CD14-positive monocyte (primary cell): Measurements from ENCODE around the gene INKA1. TPM values are rescaled to one million over a fixed set of nuclear protein-coding genes. Genes with fewer than 3 reads are reported as not detected.

ENCODE experiments used
- DNase-seq, 3 donors: peaks; one replicate each; pipeline ENCODE4 v3.0.0-alpha.2; 2011 to 2022
- H2AFZ ChIP-seq: 2 replicates; pipeline ENCODE4 v1.6.0; 2012; ENCODE audit warnings: mild to moderate bottlenecking, low read depth, low read length, inconsistent platforms; ENCODE audit not compliant: insufficient read depth, poor library complexity, severe bottlenecking
- H3K27ac ChIP-seq, 2 donors: 1 replicate in 1 of 2; 2 replicates in 1 of 2; pipeline ENCODE4 v1.5.1; 2012 to 2013; ENCODE audit warnings: low read length in 2 of 2, control low read depth in 1 of 2, inconsistent platforms in 1 of 2, low read depth in 1 of 2, mild to moderate bottlenecking in 1 of 2
- H3K27me3 ChIP-seq, 2 donors: one replicate each; pipeline versions ENCODE4 v1.6.0 to v1.6.1; 2011 to 2013; ENCODE audit warnings: low read length in 2 of 2; ENCODE audit not compliant: control insufficient read depth in 2 of 2, insufficient read depth in 2 of 2
- H3K36me3 ChIP-seq, 2 donors: replicated peaks in 1 of 2; 1 replicate in 1 of 2; 2 replicates in 1 of 2; pipeline versions ENCODE4 v1.5.1 to v1.6.1; 2012 to 2013; ENCODE audit warnings: low read length in 2 of 2, control low read depth in 1 of 2, inconsistent platforms in 1 of 2, mild to moderate bottlenecking in 1 of 2; ENCODE audit not compliant: insufficient read depth in 2 of 2, control insufficient read depth in 1 of 2
- H3K4me1 ChIP-seq, 2 donors: 1 replicate in 1 of 2; 2 replicates in 1 of 2; pipeline versions ENCODE4 v1.5.1 to v1.6.1; 2012 to 2013; ENCODE audit warnings: low read length in 2 of 2, control low read depth in 1 of 2, inconsistent platforms in 1 of 2, mild to moderate bottlenecking in 1 of 2, moderate library complexity in 1 of 2; ENCODE audit not compliant: insufficient read depth in 2 of 2, control insufficient read depth in 1 of 2
- H3K4me2 ChIP-seq: replicated peaks from 2 replicates; pipeline ENCODE3; 2012; ENCODE audit warnings: low read length, moderate library complexity, mild to moderate bottlenecking; ENCODE audit not compliant: poor library complexity, severe bottlenecking; ENCODE audit errors: extremely low read depth
- H3K4me3 ChIP-seq, 3 experiments: fragments of 200-600 bp in 1 of 3; sonication (generic) in 1 of 3; replicated peaks in 1 of 3; 1 replicate in 2 of 3; 2 replicates in 1 of 3; pipeline ENCODE4 v1.5.1; 2011 to 2013; ENCODE audit warnings: low read length in 3 of 3, mild to moderate bottlenecking in 3 of 3, control low read depth in 2 of 3, low read depth in 2 of 3, inconsistent platforms in 1 of 3, moderate library complexity in 1 of 3
- H3K79me2 ChIP-seq: 2 replicates; pipeline ENCODE4 v1.6.0; 2012; ENCODE audit warnings: mild to moderate bottlenecking, control low read depth, inconsistent platforms, low read length, moderate library complexity; ENCODE audit not compliant: insufficient read depth
- H3K9ac ChIP-seq: 2 replicates; pipeline ENCODE4 v1.6.0; 2017; ENCODE audit warnings: low read length, mild to moderate bottlenecking; ENCODE audit not compliant: insufficient read depth, poor library complexity, severe bottlenecking
- H3K9me3 ChIP-seq, 2 donors: replicated peaks in 1 of 2; 1 replicate in 1 of 2; 2 replicates in 1 of 2; pipeline versions ENCODE4 v1.5.1 to v1.6.1; 2012 to 2013; ENCODE audit warnings: low read length in 2 of 2, control low read depth in 1 of 2; ENCODE audit not compliant: control insufficient read depth in 1 of 2, insufficient read depth in 1 of 2
- H4K20me1 ChIP-seq: 2 replicates; pipeline ENCODE4 v1.6.0; 2012; ENCODE audit warnings: mild to moderate bottlenecking, low read length, control low read depth, moderate library complexity; ENCODE audit not compliant: insufficient read depth
- H3K27ac Mint-ChIP-seq, 7 donors: one replicate each; pipeline ENCODE4 v1.8.0; 2020; ENCODE audit warnings: mild to moderate bottlenecking in 7 of 7, mixed read lengths in 7 of 7, moderate library complexity in 6 of 7, inconsistent platforms in 2 of 7
- H3K27me3 Mint-ChIP-seq, 3 donors: one replicate each; pipeline ENCODE4 v1.8.0; 2021 to 2022; ENCODE audit warnings: low read depth in 3 of 3, mild to moderate bottlenecking in 3 of 3, mixed read lengths in 3 of 3, moderate library complexity in 3 of 3, inconsistent platforms in 1 of 3
- H3K36me3 Mint-ChIP-seq, 2 donors: one replicate each; pipeline ENCODE4 v1.8.0; 2020; ENCODE audit warnings: mixed read lengths in 2 of 2, inconsistent platforms in 1 of 2, mild to moderate bottlenecking in 1 of 2
- H3K4me1 Mint-ChIP-seq: one replicate; pipeline ENCODE4 v1.8.0; 2020; ENCODE audit warnings: mild to moderate bottlenecking, mixed read lengths
- H3K4me3 Mint-ChIP-seq, 2 donors: one replicate each; pipeline ENCODE4 v1.8.0; 2020; ENCODE audit warnings: mild to moderate bottlenecking in 2 of 2, mixed read lengths in 2 of 2, moderate library complexity in 1 of 2
- H3K9me3 Mint-ChIP-seq, 7 donors: one replicate each; pipeline ENCODE4 v1.8.0; 2020 to 2022; ENCODE audit warnings: mixed read lengths in 7 of 7, mild to moderate bottlenecking in 6 of 7, moderate library complexity in 6 of 7, inconsistent platforms in 2 of 7
- WGBS: methylation state at CpG from one replicate; pipeline ENCODE4 v1.1.5; 2013; ENCODE audit warnings: missing lambda C conversion rate; ENCODE audit not compliant: insufficient coverage; 5-methylcytosine and 5-hydroxymethylcytosine counted together
- intact Hi-C, 2 donors: fragments of 100-400 bp; cut with micrococcal nuclease; formaldehyde crosslinking; loops; one replicate each; pipeline versions ENCODE4 v1.15.0 to v1.15.1; 2023
- polyA plus RNA-seq, 3 donors: library from polyadenylated mRNA; depleted of rRNA in 1 of 3; unstranded in 2 of 3; stranded (reverse) in 1 of 3; fragments of 300-500 nt in 2 of 3; fragments of >200 nt in 1 of 3; fragmentation: Illumina TruSeq in 2 of 3; gene quantifications; 1 replicate in 2 of 3; 2 replicates in 1 of 3; pipeline ENCODE4 v1.2.3, GENCODE V29; 2012 to 2021
- small RNA-seq: library from RNA; depleted of rRNA; stranded (forward); fragments of <200 nt; gene quantifications from one replicate; pipeline ENCODE3, GENCODE V24; 2012; ENCODE audit warnings: low read depth; ENCODE audit not compliant: insufficient read length
- TF ChIP-seq, protein P1 (sequence below): fragments of 200-600 bp; IDR thresholded peaks from one replicate; pipeline ENCODE4 v1.8.0; 2022; ENCODE audit warnings: antibody characterized with exemption, mild to moderate bottlenecking

The INKA1 gene
- polyA plus RNA-seq, 3 donors, result 0.43 to 1.3 (median 1.3) TPM

DNA sequence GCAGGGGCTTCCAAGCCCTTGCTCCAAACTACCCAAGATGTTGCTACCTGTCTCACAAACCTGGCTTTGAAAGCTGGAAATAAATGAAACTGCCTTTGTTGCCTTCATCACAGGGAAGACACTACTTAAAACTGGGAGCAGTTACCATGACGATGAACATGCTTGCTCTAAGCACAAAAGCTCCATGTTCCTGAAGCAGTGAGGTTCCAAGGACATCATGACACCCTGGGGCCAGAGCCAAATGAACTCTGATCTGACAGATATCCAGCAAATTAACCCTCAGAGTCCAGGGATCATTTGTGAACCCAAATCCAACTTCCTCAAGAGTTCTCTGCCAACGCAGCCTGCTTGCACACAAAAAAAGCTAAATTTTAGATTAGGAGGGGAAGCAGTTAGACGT lies 42.6 kb downstream of the INKA1 start:
- Mint-ChIP-seq H3K27me3 (peaks cover 0 to 1% (median 0%) of the 10 kb centered on the region in 3 donors), H3K27ac (no peak overlapping the region), H3K9me3 (no peaks in the 10 kb centered on the region), H3K4me1 (no peaks in the 10 kb centered on the region), H3K4me3 (no peak overlapping the region), H3K36me3 (peaks cover 35 to 57% of the 10 kb centered on the region in 2 donors)
- no peaks in the 10 kb centered on the region for H3K27me3 ChIP-seq
- no peak overlapping the region for H3K9ac ChIP-seq
- no peaks in the 10 kb centered on the region for H3K9me3 ChIP-seq
- intact Hi-C loops, result no loop called here
- no peak overlapping the region for H3K27ac ChIP-seq
- DNase-seq, result no peak
- H4K20me1 ChIP-seq, result no peaks in the 10 kb centered on the region
- TF ChIP-seq, protein P1, sequence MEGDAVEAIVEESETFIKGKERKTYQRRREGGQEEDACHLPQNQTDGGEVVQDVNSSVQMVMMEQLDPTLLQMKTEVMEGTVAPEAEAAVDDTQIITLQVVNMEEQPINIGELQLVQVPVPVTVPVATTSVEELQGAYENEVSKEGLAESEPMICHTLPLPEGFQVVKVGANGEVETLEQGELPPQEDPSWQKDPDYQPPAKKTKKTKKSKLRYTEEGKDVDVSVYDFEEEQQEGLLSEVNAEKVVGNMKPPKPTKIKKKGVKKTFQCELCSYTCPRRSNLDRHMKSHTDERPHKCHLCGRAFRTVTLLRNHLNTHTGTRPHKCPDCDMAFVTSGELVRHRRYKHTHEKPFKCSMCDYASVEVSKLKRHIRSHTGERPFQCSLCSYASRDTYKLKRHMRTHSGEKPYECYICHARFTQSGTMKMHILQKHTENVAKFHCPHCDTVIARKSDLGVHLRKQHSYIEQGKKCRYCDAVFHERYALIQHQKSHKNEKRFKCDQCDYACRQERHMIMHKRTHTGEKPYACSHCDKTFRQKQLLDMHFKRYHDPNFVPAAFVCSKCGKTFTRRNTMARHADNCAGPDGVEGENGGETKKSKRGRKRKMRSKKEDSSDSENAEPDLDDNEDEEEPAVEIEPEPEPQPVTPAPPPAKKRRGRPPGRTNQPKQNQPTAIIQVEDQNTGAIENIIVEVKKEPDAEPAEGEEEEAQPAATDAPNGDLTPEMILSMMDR, result no peak
- no peaks in the 10 kb centered on the region for H3K79me2 ChIP-seq
- no peaks in the 10 kb centered on the region for H3K4me1 ChIP-seq
- H3K36me3 ChIP-seq, result peaks cover 19 to 68% of the 10 kb centered on the region in 2 donors
- no peak overlapping the region for H3K4me2 ChIP-seq
- H3K4me3 ChIP-seq, result no peak overlapping the region
- 100% methylated on average over 1 of the region's 3 CpGs for WGBS
- no peak overlapping the region for H2AFZ ChIP-seq

Small RNAs within 50 kb of the gene (small RNA-seq; reads per million reads assigned to genes)
- not detected for gene COX6CP14

Other genes with a start within 250 kb of the INKA1 start
- gene BSN, start 248.8 kb upstream of the INKA1 start, polyA plus RNA-seq, result not detected
- gene APEH, start 128.9 kb upstream of the INKA1 start, polyA plus RNA-seq, result 100 to 1,000 TPM in 1 of 3 donors, 10 to 100 TPM in 2; 66.1 to 105 (median 92.6) TPM
- gene MST1, start 113.8 kb upstream of the INKA1 start, polyA plus RNA-seq, result 10 to 100 TPM in 1 of 3 donors, under 1 TPM in 1, not detected in 1; 0.28 to 17.8 TPM
- 10 to 100 TPM; 11.1 to 46.2 (median 15.7) TPM for gene RNF123, start 113.7 kb upstream of the INKA1 start, polyA plus RNA-seq
- under 1 TPM in 1 of 3 donors, not detected in 2; 0.96 TPM for gene AMIGO3, start 83.6 kb upstream of the INKA1 start, polyA plus RNA-seq
- 10 to 100 TPM; 14.7 to 17.6 (median 17.6) TPM for gene GMPPB, start 79.3 kb upstream of the INKA1 start, polyA plus RNA-seq
- gene IP6K1, start 16.7 kb upstream of the INKA1 start, polyA plus RNA-seq, result 10 to 100 TPM; 15.8 to 27.1 (median 16.1) TPM
- not detected for gene CDHR4, start 3.4 kb upstream of the INKA1 start, polyA plus RNA-seq
- gene UBA7, start 10.7 kb downstream of the INKA1 start, polyA plus RNA-seq, result 100 to 1,000 TPM in 1 of 3 donors, 10 to 100 TPM in 2; 39.1 to 399 (median 43.7) TPM
- gene TRAIP, start 53.3 kb downstream of the INKA1 start, polyA plus RNA-seq, result 1 to 10 TPM in 1 of 3 donors, under 1 TPM in 2; 0.68 to 1.1 (median 0.95) TPM
- under 1 TPM in 2 of 3 donors, not detected in 1; 0.03 to 0.10 TPM for gene CAMKV, start 66.6 kb downstream of the INKA1 start, polyA plus RNA-seq
- gene MST1R, start 100.6 kb downstream of the INKA1 start, polyA plus RNA-seq, result under 1 TPM in 1 of 3 donors, not detected in 2; 0.25 TPM
- gene MON1A, start 126.5 kb downstream of the INKA1 start, polyA plus RNA-seq, result 1 to 10 TPM; 5.4 to 6.6 (median 6.1) TPM
- gene RBM6, start 136.9 kb downstream of the INKA1 start, polyA plus RNA-seq, result 100 to 1,000 TPM in 1 of 3 donors, 10 to 100 TPM in 2; 11.3 to 137 (median 17.8) TPM